GOT3 (cell line): ENCODE measurements around the gene NCBP3.
"Not testable (repeated sequence)": the region's sequence is repeated elsewhere in the genome, so short reads cannot be mapped to it uniquely, and the experiment has no call there.

Experiments
- DNase-seq: peaks from one replicate; lab custom pipeline; 2025; ENCODE audit warnings: mixed read lengths; lab: John Stamatoyannopoulos, UW

The NCBP3 gene

DNA sequence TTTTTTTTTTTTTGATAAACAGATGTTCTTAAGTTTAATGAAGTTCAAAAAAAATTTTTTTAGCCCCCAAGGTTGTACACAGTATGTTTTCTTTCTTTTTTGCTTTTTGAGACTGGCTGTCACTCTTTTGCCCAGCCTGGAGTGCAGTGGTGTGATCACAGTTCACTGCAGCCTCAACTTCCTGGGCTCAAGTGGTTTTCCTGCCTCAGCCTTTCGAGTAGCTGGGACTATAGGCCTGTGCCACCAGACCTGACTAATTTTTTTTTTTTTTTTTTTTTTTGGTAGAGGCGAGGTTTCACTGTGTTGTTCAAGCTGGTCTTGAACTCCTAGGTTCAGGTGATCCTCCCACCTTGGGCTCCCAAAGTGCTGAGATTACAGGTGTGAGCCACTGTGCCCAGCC, 57.8 kb downstream of the NCBP3 start:
- no peak for DNase-seq

- not testable (repeated sequence) for DNase-seq
Measured at GRCh38 chr17:3785323-3785722, 60.7 kb downstream of the NCBP3 start.

GRCh38 chr17:3782751-3783150, 63.3 kb downstream of the NCBP3 start:
- DNase-seq, result no peak

- no peak for DNase-seq
Measured at GRCh38 chr17:3780986-3781385, 65.1 kb downstream of the NCBP3 start.

GRCh38 chr17:3777366-3778120, 68.5 kb downstream of the NCBP3 start:
- no peak for DNase-seq

DNA sequence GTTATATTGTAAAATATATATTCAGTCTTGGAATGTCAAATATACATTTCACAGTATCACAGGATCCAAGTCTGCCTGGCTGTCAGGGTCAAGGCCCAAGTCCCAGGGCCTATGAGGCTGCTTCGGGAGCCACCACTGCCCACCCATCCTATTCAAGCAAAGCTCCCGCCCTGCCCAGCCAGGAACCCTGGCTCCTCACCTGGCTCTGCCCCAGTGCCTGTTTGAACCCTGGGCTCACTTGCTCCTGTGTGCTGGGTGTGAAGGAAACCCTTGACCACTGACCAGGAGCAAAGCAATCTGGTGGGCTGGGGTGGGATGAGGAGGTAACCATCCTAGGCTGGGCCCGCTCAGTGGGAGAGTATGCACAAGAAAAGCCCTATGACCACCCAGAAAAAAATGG, 72.1 kb downstream of the NCBP3 start:
- DNase-seq, result no peak

- no peak for DNase-seq
Measured at GRCh38 chr17:3773511-3773910, 72.5 kb downstream of the NCBP3 start.

GRCh38 chr17:3772764-3773163, 73.3 kb downstream of the NCBP3 start:
- DNase-seq, result no peak

- DNase-seq, result no peak
Measured at GRCh38 chr17:3771140-3771539, 74.9 kb downstream of the NCBP3 start.

DNA sequence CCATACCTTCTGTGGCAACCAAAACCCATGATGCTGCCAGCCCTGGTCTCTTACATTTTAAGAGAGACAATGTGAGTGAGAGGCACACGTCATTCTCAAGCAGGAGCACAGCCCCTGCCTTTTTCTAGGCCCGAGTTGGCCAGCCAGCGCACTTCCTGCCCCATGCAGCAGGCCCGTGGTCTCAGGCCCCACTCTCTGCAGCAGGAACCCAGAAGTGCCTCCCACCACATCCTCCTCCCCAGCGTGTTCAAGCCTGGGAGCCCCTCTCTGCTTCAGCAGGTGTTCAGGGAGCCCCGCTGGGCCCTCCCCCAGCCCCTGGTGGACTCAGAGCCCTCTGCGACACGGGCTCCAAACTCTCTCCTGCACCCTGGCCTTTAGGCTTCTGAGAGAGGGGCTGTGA, 75.6 kb downstream of the NCBP3 start:
- DNase-seq, result no peak

DNA sequence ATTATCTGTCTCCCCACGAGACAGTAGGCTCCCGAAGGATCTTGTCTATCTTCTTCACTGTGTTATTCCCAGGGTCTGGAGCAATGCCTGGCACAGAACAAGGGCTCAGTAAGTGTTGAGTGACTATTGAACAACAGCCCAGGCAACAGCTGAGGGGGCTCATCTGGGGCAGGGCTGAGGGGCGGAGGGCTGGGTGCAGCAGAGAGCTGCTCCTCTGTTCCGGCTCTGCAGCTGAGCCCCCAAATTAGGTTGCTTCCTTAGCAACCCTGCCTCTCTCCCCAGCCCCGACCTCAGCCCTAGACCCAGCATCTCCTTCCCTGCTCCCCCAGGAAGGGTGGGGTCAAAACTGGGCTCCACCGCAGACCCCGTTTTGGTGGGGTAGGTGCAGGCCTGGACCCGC, 77.3 kb downstream of the NCBP3 start:
- no peak for DNase-seq

DNA sequence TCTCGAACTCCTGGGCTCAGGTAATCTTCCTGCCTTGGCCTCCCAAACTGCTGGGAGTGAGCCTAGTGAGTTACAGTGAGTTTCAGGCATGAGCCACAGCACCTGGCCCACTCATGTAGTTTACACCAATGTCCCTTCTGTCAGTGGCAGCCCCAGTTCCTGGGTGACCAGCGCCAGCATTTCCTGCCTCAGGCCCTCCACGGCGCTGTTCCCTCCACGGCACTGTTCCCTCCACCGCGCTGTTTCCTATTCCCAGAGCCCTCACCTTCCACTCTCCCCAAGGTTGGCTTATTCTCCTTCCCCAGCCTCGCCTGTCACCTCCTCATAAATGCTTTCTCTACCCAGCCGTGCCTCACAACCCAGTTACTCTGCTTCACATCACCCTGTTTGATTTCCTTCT, 77.7 kb downstream of the NCBP3 start:
- DNase-seq, result no peak

- no peak for DNase-seq
Measured at GRCh38 chr17:3766779-3767178, 79.3 kb downstream of the NCBP3 start.

DNA sequence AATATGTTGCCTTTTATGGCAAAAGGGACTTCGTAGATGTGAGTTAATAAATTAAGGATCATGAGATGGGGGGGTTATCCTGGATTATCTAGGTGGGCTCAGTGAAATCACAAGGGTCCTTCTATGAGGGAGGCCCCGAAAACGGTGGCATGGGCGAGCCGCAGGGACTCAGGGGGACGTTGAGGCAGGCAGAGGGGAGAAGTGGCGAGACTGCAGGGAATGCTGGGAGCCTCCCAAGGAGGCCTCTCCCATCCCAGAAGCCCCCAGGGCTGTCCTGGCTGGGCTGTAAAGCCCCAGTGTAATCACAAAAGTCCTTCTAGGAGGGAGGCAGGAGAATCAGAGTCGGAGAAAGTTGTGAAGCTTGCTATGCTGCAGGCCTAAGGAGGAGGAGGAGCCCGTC, 80.1 kb downstream of the NCBP3 start:
- DNase-seq, result no peak

DNA sequence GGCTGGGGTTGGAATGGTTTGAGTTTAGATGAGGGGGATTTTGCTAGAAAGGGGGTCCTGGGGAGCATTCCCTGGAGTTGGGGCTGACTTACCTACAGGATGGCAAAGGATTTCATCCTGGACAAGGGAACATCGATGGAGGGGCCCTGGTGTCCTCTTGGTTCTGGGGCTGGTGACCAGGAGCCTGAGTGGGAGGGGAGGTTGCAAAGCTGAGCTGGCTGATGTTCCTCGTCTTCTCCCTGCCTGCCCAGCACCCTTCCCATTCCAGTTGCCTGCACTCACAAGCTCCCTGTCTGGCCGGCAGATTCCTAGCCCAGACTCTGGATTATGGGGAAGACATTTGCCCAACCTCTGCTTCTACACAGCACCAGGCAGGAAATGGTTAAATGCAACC, 82.3 kb downstream of the NCBP3 start:
- no peak for DNase-seq

DNA sequence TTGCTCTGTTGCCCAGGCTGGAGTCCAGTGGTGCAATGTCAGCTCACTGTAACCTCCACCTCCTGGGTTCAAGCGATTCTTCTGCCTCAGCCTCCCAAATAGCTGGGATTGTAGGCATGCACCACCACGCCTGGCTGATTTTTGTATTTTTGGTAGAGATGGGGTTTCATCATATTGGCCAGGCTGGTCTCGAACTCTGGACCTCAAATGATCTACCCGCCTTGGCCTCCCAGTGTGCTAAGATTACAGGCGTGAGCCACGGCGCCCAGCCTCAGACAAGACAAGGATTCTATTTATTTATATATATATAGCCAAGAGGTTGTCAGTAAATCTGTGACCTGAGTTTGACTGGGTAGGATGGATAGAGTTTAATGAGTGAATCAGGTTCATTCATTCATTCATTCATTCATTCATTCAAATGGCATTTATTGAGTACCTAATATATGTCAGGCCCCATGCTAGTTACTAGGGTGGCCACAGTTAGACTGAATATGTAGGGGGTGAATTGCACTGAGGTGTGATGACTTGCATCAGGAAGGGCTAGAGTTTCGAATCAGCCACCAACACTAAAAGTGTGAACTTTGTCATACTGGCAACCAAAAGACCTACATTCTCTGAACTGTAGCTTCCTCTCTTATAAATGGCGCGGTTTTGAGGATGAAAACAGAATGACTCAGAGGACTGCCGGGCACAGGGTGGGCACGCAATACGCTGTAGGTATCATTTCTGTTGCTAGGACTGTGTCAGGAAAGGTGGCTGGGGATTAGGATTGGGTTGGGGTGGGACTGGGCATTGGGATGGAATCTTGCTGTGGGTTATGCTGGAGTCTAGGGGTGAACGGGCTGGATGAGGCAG, 82.9 kb downstream of the NCBP3 start:
- DNase-seq, result no peak

DNA sequence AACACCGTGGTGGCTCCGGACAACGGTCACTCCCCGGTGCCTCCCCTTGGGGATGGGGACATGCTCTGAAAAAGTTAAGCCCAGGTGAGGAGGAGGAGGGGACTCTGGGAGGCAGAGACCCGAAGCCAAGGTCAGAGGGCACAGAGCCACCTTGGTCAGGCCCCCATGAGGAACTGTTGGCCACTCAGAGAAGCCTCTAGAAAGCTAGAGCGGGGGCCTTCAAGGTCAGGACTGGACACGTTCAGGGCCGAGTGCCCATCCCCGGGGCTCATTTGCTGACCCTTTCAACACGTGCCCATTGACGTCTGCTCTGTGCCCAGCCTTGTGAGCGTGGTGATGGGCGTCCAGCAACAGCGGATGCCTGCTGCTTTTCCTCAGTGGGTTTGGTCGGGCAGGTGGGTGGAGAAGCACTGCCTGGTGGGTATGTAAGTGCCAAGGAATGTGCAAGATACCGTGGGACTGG, 84.1 kb downstream of the NCBP3 start:
- no peak for DNase-seq

DNA sequence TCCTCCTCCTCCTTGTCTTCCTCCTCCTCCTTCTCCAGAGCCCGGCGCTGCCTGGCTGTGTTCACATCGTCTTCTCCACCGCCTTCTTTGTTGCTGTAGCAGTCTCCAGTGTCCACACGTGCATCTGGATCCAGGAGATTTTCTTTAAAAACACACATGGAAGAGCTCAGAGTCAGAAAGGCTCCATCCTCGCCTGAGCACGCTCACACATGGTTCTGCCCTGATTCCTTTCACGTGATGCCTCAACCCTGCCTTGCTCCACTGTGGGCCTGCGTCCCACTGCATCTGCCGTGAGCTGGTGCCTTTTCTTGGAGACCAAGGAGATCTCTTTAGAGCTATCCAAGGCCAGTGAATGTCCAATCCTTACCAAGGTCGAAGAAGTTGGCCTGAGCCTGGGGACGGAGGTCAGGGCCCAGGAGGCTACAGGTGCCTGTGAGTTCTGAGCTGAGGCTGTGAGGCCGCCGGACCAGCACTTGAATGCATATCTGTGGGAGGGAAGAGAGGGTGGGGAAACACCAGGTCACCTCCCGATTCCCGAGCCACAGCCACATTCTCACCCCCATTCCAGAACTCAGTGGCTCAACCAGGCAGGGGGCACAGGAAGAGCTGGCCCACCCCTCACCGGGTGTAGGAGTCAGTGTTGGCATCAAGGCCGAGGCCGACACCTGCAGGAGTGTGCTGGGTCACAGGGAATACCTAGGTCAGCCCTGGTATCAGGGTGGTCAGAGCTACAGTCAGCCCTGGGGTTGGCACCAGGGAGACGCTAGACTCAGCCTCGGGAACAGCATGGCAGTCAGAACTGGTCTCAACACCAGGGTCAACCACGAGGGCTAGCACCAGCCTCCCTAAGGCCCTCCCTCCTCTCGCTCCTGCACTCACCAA, 84.8 kb downstream of the NCBP3 start:
- no peak for DNase-seq

GRCh38 chr17:3759597-3760216, 86.3 kb downstream of the NCBP3 start:
- no peak for DNase-seq

- DNase-seq, result no peak
Measured at GRCh38 chr17:3755335-3756030, 90.6 kb downstream of the NCBP3 start.
